Right atrium auricular region (tissue), 2 donors: ENCODE data around the gene VSTM4. TPM values are rescaled to one million over a fixed set of nuclear protein-coding genes. Genes with fewer than 3 reads are reported as not detected.

Source experiments
- DNase-seq: peaks from one replicate; pipeline ENCODE4 v3.0.0-alpha.2; 2019; ENCODE audit warnings: low spot score
- H3K27ac ChIP-seq, 2 donors: fragments of 200-600 bp; sonication (generic); 1 replicate in 1 of 2; 2 replicates in 1 of 2; pipeline ENCODE4 v1.5.1; 2016 to 2019
- H3K27me3 ChIP-seq, 2 donors: fragments of 200-600 bp; sonication (generic); one replicate each; pipeline versions ENCODE4 v1.5.1 to v1.6.0; 2017 to 2019
- H3K36me3 ChIP-seq: fragments of 200-600 bp; sonication (generic); one replicate; pipeline ENCODE4 v1.5.1; 2016
- H3K4me1 ChIP-seq, 2 donors: fragments of 200-600 bp; sonication (generic); one replicate each; pipeline versions ENCODE4 v1.5.1 to v1.6.0; 2017 to 2019
- H3K4me3 ChIP-seq, 2 donors: fragments of 200-600 bp; sonication (generic); 1 replicate in 1 of 2; 2 replicates in 1 of 2; pipeline ENCODE4 v1.5.1; 2017 to 2019; ENCODE audit warnings: mild to moderate bottlenecking in 1 of 2, moderate library complexity in 1 of 2
- H3K9me3 ChIP-seq, 2 donors: fragments of 200-600 bp; sonication (generic); one replicate each; pipeline ENCODE4 v1.5.1; 2019
- CTCF ChIP-seq, 2 donors: fragments of 200-600 bp; sonication (generic); IDR thresholded peaks; one replicate each; pipeline ENCODE4 v1.5.1; 2019; ENCODE audit warnings: antibody characterized with exemption in 2 of 2
- total RNA-seq, 2 donors: library from RNA; depleted of rRNA; stranded (reverse); fragments of >200 nt; gene quantifications; one replicate each; pipeline ENCODE4 v1.1.0, GENCODE V29; 2016

The VSTM4 gene
- total RNA-seq, 2 donors from 2014 or later = 17.6 to 22.7 TPM

DNA sequence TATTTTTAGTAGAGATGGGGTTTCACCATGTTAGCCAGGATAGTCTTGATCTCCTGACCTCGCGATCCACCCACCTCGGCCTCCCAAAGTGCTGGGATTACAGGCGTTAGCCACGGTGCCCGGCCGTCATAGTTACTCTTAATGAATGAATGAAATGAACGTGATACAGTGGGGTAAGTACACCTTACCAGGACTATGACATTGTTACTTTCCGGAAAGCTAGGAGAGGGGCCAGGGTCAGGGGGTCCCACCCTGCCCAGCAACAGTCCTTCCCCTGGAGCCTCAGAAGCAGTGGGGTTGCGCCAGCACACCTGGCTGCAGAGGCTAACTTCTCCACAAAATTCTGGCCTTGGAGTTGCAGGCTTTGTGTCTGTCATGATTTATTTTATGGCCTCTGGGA is 21.4 kb downstream of the VSTM4 start:
- Histone ChIP-seq H3K27ac (peak overlapping the region in 1 of 2 donors; percentile 0), H3K4me1 (peaks cover 0 to 70% of the 10 kb centered on the region in 2 donors), H3K9me3 (no peaks in the 10 kb centered on the region), H3K36me3 (no peaks in the 10 kb centered on the region), H3K4me3 (no peak overlapping the region), H3K27me3 (no peaks in the 10 kb centered on the region)
- no peak for TF ChIP-seq CTCF (IDR thresholded peaks at IDR 0.05)
- peak; percentile 49 for DNase-seq

GRCh38 chr10:49092477-49092876 is 22.8 kb downstream of the VSTM4 start:
- Histone ChIP-seq H3K4me3 (no peak overlapping the region), H3K9me3 (no peaks in the 10 kb centered on the region), H3K27me3 (no peaks in the 10 kb centered on the region), H3K36me3 (no peaks in the 10 kb centered on the region), H3K4me1 (peaks cover 0 to 75% of the 10 kb centered on the region in 2 donors), H3K27ac (no peak overlapping the region)
- DNase-seq = peak; percentile 50
- no peak for TF ChIP-seq CTCF (IDR thresholded peaks at IDR 0.05)

GRCh38 chr10:49091450-49092210 is 23.7 kb downstream of the VSTM4 start:
- H3K4me1 ChIP-seq = peaks cover 0 to 67% of the 10 kb centered on the region in 2 donors
- no peak for TF ChIP-seq CTCF (IDR thresholded peaks at IDR 0.05)
- DNase-seq = no peak
- H3K36me3 ChIP-seq = no peaks in the 10 kb centered on the region
- H3K9me3 ChIP-seq = peaks cover 0 to 7% of the 10 kb centered on the region in 2 donors
- no peak overlapping the region for H3K4me3 ChIP-seq
- no peaks in the 10 kb centered on the region for H3K27me3 ChIP-seq
- H3K27ac ChIP-seq = no peak overlapping the region

DNA sequence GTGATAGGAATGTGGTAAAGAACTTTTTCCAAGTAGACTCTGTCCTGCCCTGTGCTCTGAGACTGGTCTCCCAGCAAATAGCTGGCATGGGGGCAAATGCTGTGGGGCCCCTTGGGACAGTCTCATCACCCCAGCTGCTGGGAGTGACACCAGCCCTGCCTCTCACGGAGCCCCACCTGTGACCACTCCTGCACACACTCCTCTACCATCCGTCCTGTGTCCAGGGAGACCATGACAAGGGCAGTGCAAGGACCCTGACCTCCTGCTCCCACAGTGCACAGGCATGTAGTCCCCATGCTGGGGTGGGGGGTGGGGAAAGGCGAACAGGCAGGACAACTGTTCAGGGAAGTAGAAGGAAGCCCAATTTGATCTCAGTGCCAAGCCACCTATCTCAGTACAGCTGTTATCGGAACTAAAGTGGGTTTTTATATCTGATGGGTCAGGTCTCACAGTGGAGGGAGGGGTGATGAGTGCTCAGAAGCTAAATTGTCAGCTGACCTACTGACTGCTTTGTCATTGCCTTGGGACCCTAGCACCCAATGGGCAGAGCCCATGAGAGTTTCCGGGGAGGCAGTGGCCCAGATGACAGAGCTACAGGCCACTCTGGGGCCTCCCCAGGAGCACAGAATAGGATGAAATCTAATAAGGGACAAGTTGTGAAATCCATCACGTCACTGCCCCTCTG is 24.5 kb downstream of the VSTM4 start:
- H3K4me1 ChIP-seq = peaks cover 0 to 59% of the 10 kb centered on the region in 2 donors
- DNase-seq = peak; percentile 48
- H3K9me3 ChIP-seq = peaks cover 0 to 13% of the 10 kb centered on the region in 2 donors
- TF ChIP-seq CTCF (IDR thresholded peaks at IDR 0.05) = no peak
- H3K36me3 ChIP-seq = no peaks in the 10 kb centered on the region
- no peak overlapping the region for H3K4me3 ChIP-seq
- H3K27me3 ChIP-seq = no peaks in the 10 kb centered on the region
- peak overlapping the region; percentile 46 to 52 for H3K27ac ChIP-seq

DNA sequence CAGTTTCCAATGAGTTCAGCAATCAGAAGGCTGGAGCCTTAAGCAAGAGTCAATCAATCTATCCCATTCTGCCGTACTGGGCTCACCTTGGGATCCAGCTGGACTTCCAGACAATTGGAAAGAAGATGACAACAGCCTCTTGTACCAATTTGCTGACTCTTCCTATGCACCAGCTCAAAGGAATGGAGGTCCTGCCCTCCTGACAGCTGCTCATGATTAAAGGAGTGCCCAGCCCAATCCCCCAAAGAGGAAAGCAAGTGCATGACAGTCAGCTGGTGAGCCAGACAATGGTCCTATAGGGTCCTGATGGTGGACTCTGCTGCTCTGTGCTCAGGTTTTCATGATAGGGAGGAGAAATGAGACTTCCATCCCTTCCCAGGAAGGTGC is 25.1 kb downstream of the VSTM4 start:
- Histone ChIP-seq H3K9me3 (peaks cover 0 to 13% of the 10 kb centered on the region in 2 donors), H3K4me1 (peaks cover 0 to 52% of the 10 kb centered on the region in 2 donors), H3K27ac (peak overlapping the region; percentile 46 to 52), H3K4me3 (no peak overlapping the region), H3K36me3 (no peaks in the 10 kb centered on the region), H3K27me3 (no peaks in the 10 kb centered on the region)
- TF ChIP-seq CTCF (IDR thresholded peaks at IDR 0.05) = no peak
- DNase-seq = no peak
